Activated CD8-positive, alpha-beta memory T cell treated with anti-CD3 and anti-CD28 coated beads for 36 hours (primary cell): ENCODE results near the gene DTX4. TPM values are rescaled to one million over a fixed set of nuclear protein-coding genes. Genes with fewer than 3 reads are reported as not detected.
"Not testable (repeated sequence)": the region's sequence is repeated elsewhere in the genome, so short reads cannot be mapped to it uniquely, and the experiment has no call there.

Experiments
- CTCF ChIA-PET: fragments of 350-600 bp; sonication (Branson Sonifier 250); formaldehyde crosslinking; loops from one replicate; lab custom pipeline; 2021; ENCODE audit warnings: antibody characterized with exemption; lab: Charles Lee
- POLR2A ChIA-PET: fragments of 350-600 bp; sonication (Branson Sonifier 250); formaldehyde crosslinking; loops from one replicate; lab custom pipeline; 2021; ENCODE audit warnings: antibody characterized with exemption; lab: Charles Lee
- total RNA-seq, 2 experiments: library from RNA; stranded (reverse); gene quantifications; one replicate each; pipeline ENCODE4 v1.2.3, GENCODE V29; 2021

DTX4 gene
- total RNA-seq: under 1 TPM; 0.08 TPM

DNA sequence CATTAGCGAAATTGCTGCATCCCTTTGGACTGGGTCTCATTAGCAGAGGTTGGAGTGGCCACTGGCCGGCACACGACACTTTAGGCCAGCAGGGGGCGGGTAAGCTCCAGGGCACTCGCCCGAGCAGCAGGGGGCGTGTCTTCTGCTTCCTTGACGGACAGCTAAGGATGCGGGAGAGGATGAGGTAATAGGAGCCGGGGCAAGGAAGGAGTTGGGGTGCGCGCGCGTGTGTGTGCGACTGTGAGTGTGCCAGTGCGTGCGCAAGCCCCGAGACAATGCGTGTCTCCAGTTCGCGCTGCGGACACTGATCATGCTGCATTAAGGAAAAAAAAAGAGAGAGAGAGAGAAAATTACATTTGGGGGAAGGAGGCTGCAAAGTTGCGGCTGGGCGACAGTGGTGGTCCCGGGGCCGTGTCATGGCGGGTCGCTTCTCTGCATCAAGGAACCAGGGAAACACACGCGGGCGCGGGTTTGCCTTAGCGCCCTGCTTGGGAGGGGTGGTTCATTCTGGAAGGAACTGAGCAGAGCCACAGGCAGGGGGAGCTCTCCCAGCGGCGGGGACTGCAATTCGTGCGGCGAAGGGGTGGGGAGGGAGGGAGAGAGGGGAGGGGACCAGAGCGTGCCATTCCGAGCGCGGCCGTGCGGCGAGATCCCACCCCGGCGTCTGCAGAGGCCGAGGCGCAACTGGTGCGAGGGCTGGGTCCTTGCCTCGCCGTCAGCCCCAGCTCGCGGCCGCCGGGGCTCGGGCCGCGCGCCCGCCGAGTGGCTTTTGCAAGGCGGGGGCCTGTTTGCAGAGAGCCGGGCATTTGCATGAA, at the start of gene DTX4:
Gene DTX4, plus strand, starts transcription at position 625 of the 815 bp plus-strand sequence. CDS start 464 bp downstream, outside the sequence.
- ChIA-PET CTCF (interaction anchor here (0.6 to 7.9 kb wide), 25 partner anchors 10 to 439 kb away, joined by 3 to 81 read pairs (median 4); partner anchors contain the start of gene FAM111B), POLR2A (interaction anchor here (0.6 kb wide), 1 partner anchor 583 kb away, joined by 3 read pairs; no protein-coding TSS in a partner anchor)

DNA sequence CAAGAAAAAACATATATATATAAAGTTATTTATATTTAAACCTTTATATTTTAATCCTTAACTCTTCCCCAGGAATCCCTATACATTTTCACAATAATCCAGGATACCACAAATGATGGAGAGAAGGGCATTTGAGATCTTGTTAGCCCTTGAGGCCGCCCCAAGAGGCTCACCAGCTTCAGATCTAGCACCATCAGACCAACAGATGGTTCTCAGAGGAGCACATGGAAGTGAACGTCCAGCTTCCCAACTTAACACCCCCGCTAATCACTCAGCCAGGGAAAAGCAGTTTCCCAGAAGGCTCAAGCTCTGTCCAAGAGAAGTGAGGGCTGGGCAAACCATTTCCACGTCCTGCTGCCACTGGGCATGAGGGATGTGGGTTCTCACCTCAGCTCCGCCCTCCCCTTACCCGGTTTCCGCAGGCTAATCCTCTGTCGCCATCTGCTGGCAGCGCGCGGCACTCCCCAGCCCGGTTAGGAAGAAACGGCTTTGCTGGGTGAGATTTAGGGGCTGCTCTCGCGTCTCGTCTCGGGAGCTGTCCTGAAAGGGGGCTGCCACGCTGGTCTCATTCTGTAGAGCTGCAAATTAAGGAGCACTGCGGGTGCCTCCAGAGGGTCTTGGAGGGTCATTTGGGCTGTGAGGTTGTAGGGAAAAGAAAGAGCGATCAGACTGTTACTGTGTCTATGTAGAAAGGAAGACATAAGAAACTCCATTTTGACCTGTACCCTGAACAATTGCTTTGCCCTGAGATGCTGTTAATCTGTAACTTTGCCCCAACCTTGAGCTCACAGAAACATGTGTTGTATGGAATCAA, 36.1 kb upstream of the DTX4 start:
- POLR2A ChIA-PET: interaction anchor here (0.5 kb wide), 1 partner anchor 91 kb away, joined by 3 read pairs; no protein-coding TSS in a partner anchor

DNA sequence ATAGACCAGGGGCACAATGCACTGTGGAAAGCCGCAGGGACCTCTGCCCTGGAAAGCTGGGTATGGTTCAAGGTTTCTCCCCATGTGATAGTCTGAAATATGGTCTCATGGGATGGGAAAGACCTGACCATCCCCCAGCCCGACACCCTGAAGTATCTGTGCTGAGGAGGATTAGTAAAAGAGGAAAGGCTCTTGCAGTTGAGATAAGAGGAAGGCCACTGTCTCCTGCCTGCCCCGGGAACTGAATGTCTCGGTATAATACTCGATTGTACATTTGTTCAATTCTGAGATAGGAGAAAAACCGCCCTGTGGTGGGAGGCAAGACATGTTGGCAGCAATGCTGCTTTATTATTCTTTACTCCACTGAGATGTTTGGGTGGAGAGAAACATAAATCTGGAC, 35.4 kb upstream of the DTX4 start:
- POLR2A ChIA-PET: not testable (repeated sequence)
- CTCF ChIA-PET: interaction anchor here (1.1 to 2.7 kb wide), 17 partner anchors 9 to 86 kb away, joined by 3 to 21 read pairs (median 5); partner anchors contain the start of gene FAM111B

More for the DNA sequence above, 36.1 kb upstream of the DTX4 start:
- CTCF ChIA-PET: interaction anchor here (0.6 to 2.7 kb wide), 22 partner anchors 9 to 85 kb away, joined by 3 to 21 read pairs (median 4); partner anchors contain the start of gene FAM111B

GRCh38 chr11:59137190-59137589, 34.7 kb upstream of the DTX4 start:
- POLR2A ChIA-PET: no interaction called here
- CTCF ChIA-PET: interaction anchor here (2.7 kb wide), 1 partner anchor 40 kb away, joined by 17 read pairs; no protein-coding TSS in a partner anchor

- POLR2A ChIA-PET: no interaction called here
These were observed 33.3 kb upstream of the DTX4 start for GRCh38 chr11:59138643-59139042.

GRCh38 chr11:59141191-59141590, 30.7 kb upstream of the DTX4 start:
- ChIA-PET POLR2A (interaction anchor here (2.0 kb wide), 1 partner anchor 34 kb away, joined by 9 read pairs; the partner anchor contains the start of gene FAM111B), CTCF (no interaction called here)

More at GRCh38 chr11:59138643-59139042, 33.3 kb upstream of the DTX4 start:
- CTCF ChIA-PET: no interaction called here

DNA sequence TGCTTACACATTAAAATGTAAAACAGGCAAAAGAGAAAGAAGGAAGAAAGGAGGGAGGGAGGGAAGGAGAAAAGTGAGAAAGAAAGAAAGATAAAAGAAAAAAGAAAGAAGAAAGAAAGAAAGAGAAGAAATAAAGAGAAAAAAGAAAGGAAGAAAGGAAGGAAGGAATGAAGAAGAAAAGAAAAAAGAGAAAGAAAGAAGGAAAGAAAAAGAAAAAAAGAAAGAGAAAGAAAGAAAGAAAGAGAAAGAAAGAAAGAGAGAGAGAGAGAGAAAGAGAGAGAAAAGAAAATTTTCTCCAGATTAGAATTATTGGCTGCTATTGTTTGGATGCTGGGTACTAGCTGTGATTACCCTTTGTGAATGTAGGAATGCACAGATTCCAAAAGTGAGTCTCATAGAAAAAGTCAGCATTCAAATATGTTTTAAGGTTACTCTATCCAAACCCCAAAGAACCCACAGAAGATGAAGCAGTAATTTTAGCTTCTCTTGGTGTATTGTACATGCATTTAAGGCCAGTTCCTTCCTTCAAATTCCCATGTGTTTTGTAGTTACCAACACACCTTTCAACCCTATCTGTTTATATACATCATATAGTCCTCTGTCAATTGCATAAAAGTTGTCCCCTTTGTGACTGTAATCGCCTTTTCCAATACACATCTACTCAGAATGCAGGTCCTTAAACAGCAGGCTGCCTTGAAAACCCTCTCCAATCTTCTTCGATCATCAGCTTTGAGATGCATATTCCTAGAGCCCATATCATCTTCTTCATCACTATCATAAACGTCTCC, 30.1 kb upstream of the DTX4 start:
- CTCF ChIA-PET: interaction anchor here (0.9 to 1.4 kb wide), 5 partner anchors 17 to 568 kb away, joined by 3 to 12 read pairs (median 3); partner anchors contain the start of gene FAM111B
- POLR2A ChIA-PET: interaction anchor here (0.7 to 2.0 kb wide), 2 partner anchors 16 to 35 kb away, joined by 3 to 9 read pairs; partner anchors contain the start of gene FAM111B

DNA sequence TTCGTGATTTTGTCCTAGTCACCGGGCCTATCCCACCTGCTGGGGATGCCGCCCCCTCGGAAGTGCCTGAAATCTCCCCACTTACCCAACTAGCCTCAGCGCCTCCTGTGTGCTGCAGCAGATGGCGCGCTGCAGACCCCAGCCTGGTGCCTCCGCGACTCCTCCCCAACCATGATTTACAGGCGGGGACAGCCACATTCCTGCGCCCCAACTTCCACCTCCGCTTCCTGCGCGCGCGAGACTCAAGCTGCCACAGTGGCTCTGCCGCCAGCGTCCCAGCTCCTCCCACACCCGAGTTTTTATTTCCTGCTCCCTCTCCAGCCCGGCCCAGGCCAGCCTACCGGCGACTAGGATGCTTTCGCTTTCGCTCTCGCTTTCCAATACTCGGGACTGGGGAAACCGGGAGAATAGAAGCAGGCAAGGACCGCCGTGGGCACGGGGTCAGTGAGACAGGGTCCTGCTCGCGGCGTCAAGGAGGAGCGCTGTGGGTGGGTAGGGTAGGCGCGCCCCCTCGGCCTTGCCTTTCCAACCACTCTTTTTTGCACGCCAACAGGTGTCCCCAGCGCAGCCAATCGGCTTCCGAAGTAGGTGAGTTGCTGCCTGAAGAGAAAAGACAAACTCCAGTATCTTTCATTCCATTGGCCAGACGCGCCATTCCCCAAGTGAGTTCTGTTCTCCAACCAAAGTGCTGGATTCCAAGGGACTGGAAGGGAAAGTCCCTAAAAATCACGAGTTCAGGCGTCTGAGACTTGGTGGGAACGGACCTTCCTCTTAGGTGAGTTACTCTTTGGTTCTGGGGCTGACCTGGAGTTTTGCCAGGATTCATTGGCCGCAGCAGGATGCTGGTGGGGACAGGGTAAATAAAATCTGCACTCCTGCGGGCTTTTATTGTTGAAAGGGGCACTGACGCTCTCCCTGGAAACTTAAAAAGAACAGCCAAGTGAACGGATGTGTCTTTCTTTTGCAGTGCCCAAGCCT, 29.1 kb upstream of the DTX4 start, which contains the start of gene FAM111A:
Gene FAM111A, plus strand, starts transcription at position 327 of the 978 bp plus-strand sequence. CDS start 6,017 bp downstream, outside the sequence.
- CTCF ChIA-PET: interaction anchor here (0.9 to 2.4 kb wide), 6 partner anchors 15 to 569 kb away, joined by 3 to 17 read pairs (median 4); partner anchors contain the start of gene FAM111B

GRCh38 chr11:59144096-59144495, 27.8 kb upstream of the DTX4 start:
- ChIA-PET POLR2A (interaction anchor here (1.4 kb wide), 1 partner anchor 37 kb away, joined by 7 read pairs; the partner anchor contains the start of gene FAM111B), CTCF (interaction anchor here (1.2 to 3.3 kb wide), 6 partner anchors 8 to 38 kb away, joined by 4 to 21 read pairs (median 9); partner anchors contain the start of gene DTX4)

More for the DNA sequence above, 29.1 kb upstream of the DTX4 start, which contains the start of gene FAM111A:
- POLR2A ChIA-PET: interaction anchor here (0.7 to 2.0 kb wide), 2 partner anchors 15 to 36 kb away, joined by 3 to 9 read pairs; partner anchors contain the start of gene FAM111B

- ChIA-PET POLR2A (interaction anchor here (0.8 to 1.4 kb wide), 2 partner anchors 14 to 38 kb away, joined by 3 to 7 read pairs; partner anchors contain the start of gene FAM111B), CTCF (interaction anchor here (1.2 to 3.3 kb wide), 6 partner anchors 9 to 39 kb away, joined by 4 to 21 read pairs (median 9); partner anchors contain the start of gene DTX4)
These were observed 27.2 kb upstream of the DTX4 start for GRCh38 chr11:59144579-59145345.

- ChIA-PET POLR2A (interaction anchor here (1.4 kb wide), 1 partner anchor 39 kb away, joined by 7 read pairs; the partner anchor contains the start of gene FAM111B), CTCF (interaction anchor here (1.6 to 3.3 kb wide), 4 partner anchors 10 to 26 kb away, joined by 6 to 21 read pairs (median 14); partner anchors contain the start of gene DTX4)
These were observed 26.4 kb upstream of the DTX4 start for GRCh38 chr11:59145534-59145933.

DNA sequence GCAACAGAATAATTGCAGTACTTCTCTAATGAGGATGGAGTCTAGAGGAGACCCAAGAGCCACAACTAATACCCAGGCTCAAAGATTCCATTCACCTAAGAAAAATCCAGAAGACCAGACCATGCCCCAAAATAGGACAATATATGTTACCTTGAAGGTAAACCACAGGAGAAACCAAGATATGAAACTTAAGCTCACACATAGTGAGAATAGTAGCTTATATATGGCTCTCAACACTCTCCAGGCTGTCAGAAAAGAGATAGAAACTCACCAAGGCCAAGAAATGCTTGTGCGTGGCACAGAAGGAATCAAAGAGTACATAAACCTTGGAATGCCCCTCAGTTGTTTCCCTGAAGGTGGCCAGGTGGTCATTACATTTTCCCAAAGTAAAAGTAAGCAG, 20.2 kb upstream of the DTX4 start:
- ChIA-PET POLR2A (no interaction called here), CTCF (interaction anchor here (1.9 to 2.2 kb wide), 2 partner anchors 16 to 20 kb away, joined by 5 to 13 read pairs; partner anchors contain the start of gene DTX4)

GRCh38 chr11:59152312-59152951, 19.5 kb upstream of the DTX4 start:
- ChIA-PET POLR2A (no interaction called here), CTCF (interaction anchor here (1.9 to 2.2 kb wide), 2 partner anchors 17 to 19 kb away, joined by 5 to 13 read pairs; partner anchors contain the start of gene DTX4)

- ChIA-PET POLR2A (no interaction called here), CTCF (interaction anchor here (1.2 kb wide), 1 partner anchor 19 kb away, joined by 8 read pairs; no protein-coding TSS in a partner anchor)
These were observed 17.3 kb upstream of the DTX4 start for GRCh38 chr11:59154610-59155009.

DNA sequence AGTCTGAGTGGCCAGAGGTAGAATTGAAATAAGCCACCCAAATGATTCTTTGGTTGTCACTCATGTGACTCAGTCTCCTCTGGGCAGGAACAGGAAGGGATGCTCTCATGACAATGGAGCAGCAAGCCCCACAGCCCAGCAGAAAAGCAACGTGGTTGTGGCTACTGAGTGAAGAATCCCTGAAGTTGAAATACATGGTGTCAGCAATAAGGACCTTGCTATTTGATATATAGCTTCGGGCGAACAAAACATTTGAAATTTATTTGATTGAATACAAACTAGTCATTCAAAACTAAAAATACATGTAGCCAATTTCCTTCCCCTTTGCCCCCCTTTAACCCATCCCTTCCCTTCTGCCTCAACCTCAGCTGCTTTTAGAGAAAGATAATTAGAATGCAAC, 14.5 kb upstream of the DTX4 start:
- ChIA-PET CTCF (interaction anchor here (0.8 to 2.3 kb wide), 9 partner anchors 13 to 207 kb away, joined by 3 to 17 read pairs (median 8); partner anchors contain the start of gene DTX4), POLR2A (no interaction called here)
